Gastroesophageal sphincter (tissue), 3 donors: ENCODE results near the gene IPO4.

Experiments
- EP300 ChIP-seq: sonication (generic); formaldehyde crosslinking; IDR thresholded peaks from one replicate; pipeline ENCODE4 v1.6.1; 2017; ENCODE audit warnings: antibody characterized with exemption, mild to moderate bottlenecking
- POLR2A ChIP-seq, 2 donors: fragments of 450-650 bp; IDR thresholded peaks; one replicate each; pipeline ENCODE4 v1.6.1; 2017; ENCODE audit warnings: antibody characterized with exemption in 2 of 2, mild to moderate bottlenecking in 2 of 2, moderate library complexity in 1 of 2
- POLR2AphosphoS5 ChIP-seq: sonication (generic); formaldehyde crosslinking; IDR thresholded peaks from one replicate; pipeline ENCODE4 v1.6.1; 2017; ENCODE audit warnings: antibody characterized with exemption
- TF ChIP-seq, protein P1 (sequence below), 4 experiments: fragments of 200-600 bp in 2 of 4; fragments of 450-650 bp in 2 of 4; sonication (generic) in 1 of 4; IDR thresholded peaks; one replicate each; pipeline ENCODE4 v1.5.1; 2017 to 2019; ENCODE audit warnings: antibody characterized with exemption in 4 of 4, mild to moderate bottlenecking in 2 of 4, moderate library complexity in 2 of 4

- TF ChIP-seq, protein P1, sequence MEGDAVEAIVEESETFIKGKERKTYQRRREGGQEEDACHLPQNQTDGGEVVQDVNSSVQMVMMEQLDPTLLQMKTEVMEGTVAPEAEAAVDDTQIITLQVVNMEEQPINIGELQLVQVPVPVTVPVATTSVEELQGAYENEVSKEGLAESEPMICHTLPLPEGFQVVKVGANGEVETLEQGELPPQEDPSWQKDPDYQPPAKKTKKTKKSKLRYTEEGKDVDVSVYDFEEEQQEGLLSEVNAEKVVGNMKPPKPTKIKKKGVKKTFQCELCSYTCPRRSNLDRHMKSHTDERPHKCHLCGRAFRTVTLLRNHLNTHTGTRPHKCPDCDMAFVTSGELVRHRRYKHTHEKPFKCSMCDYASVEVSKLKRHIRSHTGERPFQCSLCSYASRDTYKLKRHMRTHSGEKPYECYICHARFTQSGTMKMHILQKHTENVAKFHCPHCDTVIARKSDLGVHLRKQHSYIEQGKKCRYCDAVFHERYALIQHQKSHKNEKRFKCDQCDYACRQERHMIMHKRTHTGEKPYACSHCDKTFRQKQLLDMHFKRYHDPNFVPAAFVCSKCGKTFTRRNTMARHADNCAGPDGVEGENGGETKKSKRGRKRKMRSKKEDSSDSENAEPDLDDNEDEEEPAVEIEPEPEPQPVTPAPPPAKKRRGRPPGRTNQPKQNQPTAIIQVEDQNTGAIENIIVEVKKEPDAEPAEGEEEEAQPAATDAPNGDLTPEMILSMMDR (IDR thresholded peaks at IDR 0.05) = no peak
- no peak for TF ChIP-seq POLR2A (IDR thresholded peaks at IDR 0.05)
- no peak for TF ChIP-seq POLR2AphosphoS5
- no peak for TF ChIP-seq EP300
These were observed 9.2 kb downstream of the IPO4 start for GRCh38 chr14:24179294-24179960.
